ENCODE results near the gene CFAP20. TPM values are rescaled to one million over a fixed set of nuclear protein-coding genes. Genes with fewer than 3 reads are reported as not detected.

Gene CFAP20
- total RNA-seq, 4 donors from 2014 or later = 34.8 to 90.2 (median 57.7) TPM

- no peak for DNase-seq
- 72 to 79% methylated on average over 6 of the region's 6 CpGs for WGBS, 2 donors
- Histone ChIP-seq H3K9me3 (no peaks in the 10 kb centered on the region), H3K4me1 (peaks cover 32 to 46% of the 10 kb centered on the region in 2 donors), H3K27me3 (no peaks in the 10 kb centered on the region), H3K27ac (peak overlapping the region in 1 of 3 donors; percentile 27), H3K36me3 (peaks cover 28 to 31% of the 10 kb centered on the region in 2 donors), H3K4me3 (replicated peaks in 1 of 3) (no peak overlapping the region)
- TF ChIP-seq POLR2A (IDR thresholded peaks at IDR 0.05) = no peak
- TF ChIP-seq CTCF (IDR thresholded peaks at IDR 0.05) = no peak
- intact Hi-C loops (cut with DNase I) = no loop called here
Measured at GRCh38 chr16:58116081-58116480, 13.1 kb downstream of the CFAP20 start.

DNA sequence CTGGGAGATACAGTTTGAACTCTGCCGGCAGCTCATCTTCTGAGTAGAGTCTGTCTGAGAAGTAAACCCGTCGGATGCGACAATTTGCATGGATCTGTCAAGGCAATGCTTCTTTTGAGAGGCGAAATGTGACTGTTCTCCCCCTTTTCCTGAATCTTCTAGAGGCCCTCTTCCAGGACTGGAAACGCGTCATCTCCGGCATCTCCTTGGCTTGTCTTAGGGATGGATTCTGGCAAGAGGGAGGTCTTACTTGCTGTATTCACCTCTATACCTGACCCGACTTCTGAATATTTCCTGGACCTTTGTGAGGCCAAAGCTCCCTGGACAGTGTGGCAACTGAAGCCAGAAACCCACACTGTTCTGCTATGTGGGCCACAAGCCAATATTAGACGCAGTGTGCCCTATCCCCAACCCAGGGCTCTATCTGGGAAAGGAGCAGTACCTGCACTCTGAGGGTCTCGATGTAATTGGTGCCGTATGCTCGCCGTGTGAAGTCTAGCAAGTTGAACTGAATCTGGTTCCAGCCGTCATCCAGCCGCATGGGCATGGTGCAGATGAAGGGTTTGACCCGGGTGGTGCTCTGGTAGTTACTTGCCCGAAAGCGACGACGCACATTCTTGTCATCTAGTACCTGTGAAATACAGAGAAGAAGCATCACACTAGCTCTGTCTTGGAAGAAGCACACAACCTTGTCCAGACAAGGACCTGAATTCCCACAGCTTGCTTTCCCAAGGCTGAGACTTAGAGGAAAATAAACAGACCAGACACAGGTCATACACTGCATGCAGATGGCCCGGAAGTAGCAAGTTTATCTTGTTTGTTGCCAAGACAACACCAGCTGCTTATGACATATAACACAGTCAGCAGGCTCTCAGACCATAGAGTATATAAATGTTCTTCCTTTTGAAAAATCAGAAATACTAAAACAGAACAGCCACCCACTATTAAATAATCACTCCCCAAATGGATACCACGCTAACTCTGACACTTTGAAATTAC lies 14.1 kb downstream of the CFAP20 start:
- Histone ChIP-seq H3K36me3 (peaks cover 28 to 31% of the 10 kb centered on the region in 2 donors), H3K4me1 (peaks cover 22 to 37% of the 10 kb centered on the region in 2 donors), H3K27me3 (no peaks in the 10 kb centered on the region), H3K9me3 (no peaks in the 10 kb centered on the region), H3K4me3 (replicated peaks in 1 of 3) (no peak overlapping the region), H3K27ac (peak overlapping the region in 2 of 3 donors; percentile 27 to 69)
- no peak for TF ChIP-seq CTCF (IDR thresholded peaks at IDR 0.05)
- no peak for TF ChIP-seq POLR2A (IDR thresholded peaks at IDR 0.05)
- intact Hi-C loops (cut with DNase I) = no loop called here
- DNase-seq = no peak
- 88 to 93% methylated on average over 23 of the region's 23 CpGs for WGBS, 2 donors

DNA sequence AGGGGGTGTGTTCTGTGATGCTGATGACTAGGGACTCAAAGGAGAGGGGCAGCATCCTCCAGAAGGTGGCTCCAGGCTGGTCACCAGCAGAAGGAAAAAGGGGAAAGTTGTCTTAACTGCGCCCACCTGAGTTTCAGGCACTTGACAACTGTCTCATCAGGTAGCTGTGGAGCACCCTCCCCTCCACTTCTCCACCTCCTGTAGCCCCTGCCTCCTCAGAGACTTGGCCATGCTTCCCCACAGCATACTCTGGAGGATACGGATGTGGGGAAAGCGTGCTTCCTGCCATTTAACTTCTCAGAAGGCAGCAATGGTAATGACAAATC lies 17.9 kb downstream of the CFAP20 start:
- Histone ChIP-seq H3K27me3 (no peaks in the 10 kb centered on the region), H3K36me3 (peaks cover 28 to 31% of the 10 kb centered on the region in 2 donors), H3K4me1 (peaks cover 0 to 6% of the 10 kb centered on the region in 2 donors), H3K27ac (no peak overlapping the region), H3K9me3 (no peaks in the 10 kb centered on the region), H3K4me3 (replicated peaks in 1 of 3) (no peak overlapping the region)
- TF ChIP-seq POLR2A (IDR thresholded peaks at IDR 0.05) = no peak
- TF ChIP-seq CTCF (IDR thresholded peaks at IDR 0.05) = no peak
- intact Hi-C loops (cut with DNase I) = no loop called here
- 84 to 89% methylated on average over 3 of the region's 3 CpGs for WGBS, 2 donors
- DNase-seq = no peak

DNA sequence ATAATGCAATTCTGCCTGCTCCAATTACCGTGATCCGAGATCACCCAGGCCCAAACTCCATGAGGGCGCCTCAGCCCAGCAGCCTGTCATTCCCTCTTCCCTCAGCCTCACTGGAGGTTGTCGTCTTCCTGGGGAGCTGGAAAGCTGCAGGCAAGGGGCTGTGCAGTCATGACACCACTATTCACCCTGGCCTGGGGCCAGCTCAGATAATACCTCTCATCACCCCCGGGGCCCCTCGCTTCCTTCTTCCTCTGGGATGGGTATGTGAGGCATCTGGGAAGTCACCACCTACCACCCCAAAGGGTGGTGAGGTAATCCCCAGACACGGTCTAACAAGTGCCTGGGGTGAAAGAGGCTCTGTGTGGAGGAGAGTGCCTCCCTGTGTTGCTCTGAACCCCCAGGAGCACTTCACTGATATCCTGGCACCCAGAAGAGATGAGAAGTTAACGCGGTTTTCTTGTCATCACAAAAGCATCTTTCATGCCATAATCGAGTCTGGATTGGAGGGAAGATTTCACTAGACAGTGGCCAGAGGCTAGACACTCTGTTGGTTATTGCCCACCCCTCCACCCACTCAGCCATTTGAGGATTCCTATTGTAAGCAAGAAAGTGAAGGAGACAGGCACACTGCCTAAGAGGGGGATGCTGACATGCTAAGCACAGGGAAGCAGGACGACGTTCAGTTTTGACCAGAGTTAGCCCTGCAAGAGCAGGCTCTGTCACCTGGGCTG lies 18.4 kb downstream of the CFAP20 start:
- H3K4me1 ChIP-seq = peaks cover 0 to 3% of the 10 kb centered on the region in 2 donors
- TF ChIP-seq CTCF (IDR thresholded peaks at IDR 0.05) (no peak), POLR2A (IDR thresholded peaks at IDR 0.05) (no peak)
- no peaks in the 10 kb centered on the region for H3K9me3 ChIP-seq
- H3K36me3 ChIP-seq = peaks cover 26 to 28% of the 10 kb centered on the region in 2 donors
- no peak overlapping the region for H3K27ac ChIP-seq
- H3K27me3 ChIP-seq = no peaks in the 10 kb centered on the region
- intact Hi-C loops (cut with DNase I) = no loop called here
- WGBS, 2 donors = 53 to 60% methylated on average over 7 to 12 of the region's 12 CpGs
- no peak for DNase-seq
- no peak overlapping the region for H3K4me3 ChIP-seq (replicated peaks in 1 of 3)
